Measurements from ENCODE around the gene RNF4.
"Not testable (repeated sequence)": the region's sequence is repeated elsewhere in the genome, so short reads cannot be mapped to it uniquely, and the experiment has no call there.

Gene RNF4

DNA sequence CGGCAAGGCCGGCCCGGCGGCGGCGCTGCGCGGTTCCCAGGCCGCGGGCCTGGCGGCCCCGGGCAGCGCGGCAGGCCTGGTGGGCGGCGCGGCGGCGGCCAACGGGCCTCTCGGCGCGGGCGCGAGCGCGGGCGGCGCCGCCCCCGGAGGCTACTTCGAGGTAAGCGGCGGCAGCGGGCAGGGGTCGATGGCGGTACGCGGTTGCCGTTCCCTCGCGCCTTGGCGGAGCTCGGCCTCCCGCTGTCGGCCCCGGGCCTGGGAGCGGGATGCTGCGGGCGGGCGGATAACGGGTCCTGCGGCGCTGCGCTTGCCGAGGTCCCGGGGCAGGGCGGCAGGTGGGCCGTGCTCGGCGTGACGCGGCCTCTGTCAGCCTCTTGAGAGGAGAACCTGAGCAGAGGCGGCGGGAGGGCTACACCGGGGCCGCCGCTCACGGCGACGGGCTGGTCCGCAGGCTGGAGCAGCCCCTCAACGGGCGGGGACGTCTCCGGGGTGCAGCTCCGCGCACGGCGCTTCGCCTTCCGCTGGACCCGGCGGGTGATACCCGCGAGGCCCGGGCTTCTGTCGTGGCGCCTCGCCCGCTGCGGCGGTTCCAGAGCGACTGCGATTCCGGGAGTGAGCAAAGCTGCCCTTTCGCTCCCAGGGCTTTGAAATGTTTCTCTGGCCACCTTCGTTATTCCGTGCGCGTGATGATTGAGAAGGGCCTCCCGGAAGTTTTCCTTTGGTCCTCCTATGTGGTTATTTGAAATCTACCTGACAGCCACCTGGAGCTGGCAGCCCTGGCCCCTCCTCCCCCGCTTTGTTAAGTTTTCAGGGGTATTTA, 68.3 kb downstream of the RNF4 start:
- peak; percentile 54 for DNase-seq

DNA sequence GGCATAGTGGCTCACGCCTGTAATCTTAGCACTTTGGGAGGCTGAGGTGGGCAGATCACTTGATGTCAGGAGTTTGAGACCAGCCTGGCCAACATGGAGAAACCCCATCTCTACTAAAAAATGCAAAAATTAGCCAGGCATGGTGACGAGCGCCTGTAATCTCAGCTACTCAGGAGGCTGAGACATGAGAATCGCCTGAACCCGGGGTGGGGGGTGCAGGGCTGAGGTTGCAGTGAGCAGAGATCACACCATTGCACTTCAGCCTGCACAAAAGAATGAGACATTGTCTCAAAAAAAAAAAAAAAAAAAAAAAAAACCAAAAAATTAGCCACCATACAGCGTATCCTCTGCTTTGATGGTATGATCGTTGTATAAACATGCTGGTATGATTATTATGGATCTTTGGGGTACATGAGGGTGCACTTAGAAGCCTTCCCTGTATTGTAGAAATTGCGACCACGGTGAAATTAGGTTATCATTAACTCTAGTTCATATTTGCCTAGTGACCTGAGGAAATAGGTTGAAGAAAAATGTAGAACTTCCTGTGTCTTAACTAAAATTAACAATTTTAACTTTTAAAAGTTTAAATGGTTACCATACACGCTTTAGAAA, 74.8 kb downstream of the RNF4 start:
- not testable (repeated sequence) for DNase-seq

DNA sequence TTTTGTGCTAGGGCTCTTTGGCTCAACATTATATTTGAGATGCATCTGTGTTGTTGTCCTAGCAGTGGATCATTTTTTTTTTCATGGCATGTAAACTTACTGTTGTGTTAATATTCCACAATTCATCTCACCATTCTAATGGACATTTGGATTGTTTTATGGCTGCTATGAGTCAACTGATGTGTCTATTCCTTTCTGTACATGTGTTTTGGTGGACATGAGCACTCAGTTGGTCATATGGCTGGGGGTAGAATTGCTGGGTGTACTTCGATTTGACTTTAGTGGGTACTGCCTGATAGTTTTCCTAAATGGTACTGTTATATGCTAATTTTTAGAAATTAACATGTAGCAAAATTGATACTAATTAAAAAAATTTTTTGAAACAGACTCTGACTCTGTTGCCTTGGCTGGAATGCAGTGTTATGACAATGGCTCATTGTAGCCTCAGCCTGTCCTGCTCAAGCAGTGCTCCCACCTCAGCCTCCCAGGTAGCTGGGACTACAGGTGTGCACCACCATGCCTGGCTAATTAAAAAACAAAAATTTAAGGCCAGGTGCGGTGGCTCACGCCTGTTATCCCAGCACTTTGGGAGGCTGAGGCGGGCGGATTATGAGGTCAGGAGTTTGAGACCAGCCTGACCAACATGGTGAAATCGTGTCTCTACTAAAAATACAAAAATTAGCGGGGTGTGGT, 76.6 kb downstream of the RNF4 start:
- DNase-seq, result no peak

DNA sequence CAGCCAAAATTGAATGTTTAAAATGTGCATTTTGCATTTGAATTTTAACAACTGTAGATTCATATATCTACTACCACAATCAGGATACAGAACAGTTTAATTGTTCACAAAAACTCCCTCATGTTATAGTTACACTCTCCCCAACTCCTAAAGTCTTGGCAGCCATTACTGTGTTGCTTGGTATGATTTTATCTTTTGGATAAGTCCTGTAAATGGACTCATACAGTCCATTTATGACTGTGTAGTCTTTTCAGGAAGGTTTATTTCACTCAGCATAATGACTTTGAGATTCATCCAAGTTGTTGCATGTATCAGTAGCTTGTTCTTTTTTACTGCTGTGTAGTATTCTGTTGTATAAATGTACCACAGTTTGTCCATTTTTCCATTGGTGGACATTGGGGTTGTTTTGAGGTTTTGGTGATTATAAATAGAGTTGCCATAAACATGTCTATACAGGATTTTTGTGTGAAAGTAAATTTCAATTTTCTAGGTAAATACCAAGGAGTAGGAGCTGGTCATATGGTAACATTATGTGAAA, 77.4 kb downstream of the RNF4 start:
- peak; percentile 13 for DNase-seq

DNA sequence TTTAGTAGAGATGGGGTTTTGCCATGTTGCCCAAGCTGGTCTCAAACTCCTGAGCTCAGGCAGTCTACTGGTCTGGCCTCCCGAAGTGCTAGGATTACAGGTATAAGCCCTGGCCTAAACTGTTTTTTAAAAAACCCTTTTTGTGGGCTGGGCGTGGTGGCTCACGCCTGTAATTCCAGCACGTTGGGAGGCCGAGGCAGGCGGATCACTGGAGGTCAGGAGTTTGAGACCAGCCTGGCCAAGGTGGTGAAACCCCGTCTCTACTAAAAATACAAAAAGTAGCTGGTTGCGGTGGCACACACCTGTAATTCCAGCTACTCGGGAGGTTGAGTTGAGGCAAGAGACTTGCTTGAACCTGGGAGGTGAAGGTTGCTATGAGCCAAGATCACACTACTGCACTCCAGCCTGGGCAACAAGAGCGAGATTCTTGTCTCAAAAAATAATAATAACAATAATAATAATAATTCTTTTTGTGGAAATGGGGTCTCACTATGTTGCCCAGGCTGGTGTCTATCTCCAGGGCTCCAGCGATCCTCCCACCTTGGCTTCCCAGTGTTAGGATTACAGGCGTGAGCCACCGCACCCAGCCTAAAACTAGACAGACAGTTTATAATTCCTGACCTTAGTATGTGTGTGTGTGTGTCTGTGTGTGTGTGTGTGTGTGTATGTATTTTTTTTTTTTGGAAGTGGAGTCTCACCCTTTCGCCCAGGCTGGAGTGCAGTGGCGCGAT, 78.2 kb downstream of the RNF4 start:
- DNase-seq, result not testable (repeated sequence)

DNA sequence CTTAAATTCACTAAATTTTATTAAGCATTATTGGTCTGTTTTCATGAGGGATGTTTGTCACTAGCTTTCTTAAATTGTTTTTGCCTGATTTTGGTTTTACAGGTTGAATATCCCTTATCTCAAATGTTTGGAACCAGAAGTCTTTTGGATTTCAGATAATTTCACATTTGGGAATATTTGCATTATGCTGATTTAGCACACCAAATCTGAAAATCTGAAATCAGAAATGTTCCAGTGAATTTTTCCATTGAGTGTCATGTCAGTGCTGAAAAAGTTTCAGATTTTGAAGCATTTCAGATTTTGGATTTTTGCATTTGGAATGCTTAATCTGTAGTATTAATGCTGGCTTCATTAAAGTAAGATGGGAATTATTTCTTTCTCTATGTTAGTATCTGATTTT, 82.2 kb downstream of the RNF4 start:
- no peak for DNase-seq

DNA sequence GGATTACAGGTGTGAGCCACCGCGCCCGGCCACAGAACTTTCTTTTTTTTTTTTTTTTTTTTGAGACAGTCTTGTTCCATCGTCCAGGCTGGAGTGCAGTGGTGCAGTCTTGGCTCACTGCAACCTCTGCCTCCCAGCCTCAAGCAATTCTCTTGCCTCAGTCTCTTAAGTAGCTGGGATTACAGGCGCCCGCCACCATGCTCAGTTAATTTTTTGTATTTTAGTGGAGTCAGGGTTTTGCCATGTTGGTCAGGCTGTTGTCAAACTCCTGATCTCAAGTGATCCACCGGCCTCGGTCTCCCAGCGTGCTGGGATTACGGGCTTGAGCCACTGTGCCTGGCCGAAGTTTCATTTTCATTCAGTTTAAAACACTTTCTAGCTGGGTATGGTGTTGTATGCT, 83.9 kb downstream of the RNF4 start:
- no peak for DNase-seq

DNA sequence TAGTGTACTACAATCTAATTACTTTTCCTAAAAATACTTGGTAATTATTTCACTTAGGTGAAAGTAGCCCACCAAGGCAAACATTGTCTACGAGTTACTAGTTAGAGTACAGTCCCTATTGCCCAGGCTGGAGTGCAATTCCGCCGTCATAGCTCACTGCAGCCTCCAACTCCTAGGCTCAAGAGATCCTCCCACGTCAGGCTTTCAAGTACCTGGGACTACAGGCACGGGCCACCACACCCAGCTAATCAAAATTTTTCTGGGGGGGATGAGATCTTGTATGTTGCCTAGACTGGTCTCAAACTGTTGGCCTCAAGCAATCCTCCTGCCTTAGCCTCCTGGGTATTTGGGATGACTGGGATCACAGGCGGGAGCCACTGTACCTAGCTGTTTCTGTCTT, 89.4 kb downstream of the RNF4 start:
- no peak for DNase-seq

DNA sequence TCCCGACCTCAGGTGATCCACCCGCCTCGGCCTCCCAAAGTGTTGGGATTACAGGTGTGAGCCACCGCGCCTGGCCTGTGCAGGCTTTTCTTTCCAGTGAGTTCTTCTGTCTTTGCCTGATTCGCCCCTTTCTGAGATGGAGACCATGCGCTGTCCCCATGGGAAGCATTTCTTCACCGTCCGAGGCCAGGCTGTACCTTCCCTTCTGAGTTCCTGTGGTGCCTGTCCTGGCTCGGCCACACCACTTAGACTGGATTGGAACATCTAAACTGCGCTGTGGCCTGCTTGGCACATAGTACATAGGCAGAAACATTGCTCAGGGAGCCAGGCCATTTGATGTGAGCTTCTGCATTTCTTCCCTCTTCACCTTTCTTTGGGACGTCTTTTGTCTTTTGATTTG, 91.3 kb downstream of the RNF4 start:
- no peak for DNase-seq
